HG03378 (cell line): ENCODE results near the gene CEBPZ.
A peak's percentile ranks its signal among the peaks of the same experiment; 100 is the strongest.

Experiments
- ATAC-seq: cut with Tn5 transposase; IDR thresholded peaks from one replicate; pipeline ENCODE4 v1.9.1; 2021; ENCODE audit warnings: mild to moderate bottlenecking, moderate library complexity; ENCODE audit not compliant: unreplicated experiment

CEBPZ gene

GRCh38 chr2:37180640-37181039 is 50.8 kb downstream of the CEBPZ start:
- no peak for ATAC-seq

- ATAC-seq: no peak
Observed at GRCh38 chr2:37180006-37180639, 51.3 kb downstream of the CEBPZ start.

GRCh38 chr2:37173741-37174140 is 57.7 kb downstream of the CEBPZ start:
- no peak for ATAC-seq

- no peak for ATAC-seq
Observed at GRCh38 chr2:37171624-37171950, 59.8 kb downstream of the CEBPZ start.

- no peak for ATAC-seq
Observed at GRCh38 chr2:37168217-37168981, 63.0 kb downstream of the CEBPZ start.

GRCh38 chr2:37167636-37168180 is 63.7 kb downstream of the CEBPZ start:
- ATAC-seq: no peak

- ATAC-seq: no peak
Observed at GRCh38 chr2:37164757-37165156, 66.6 kb downstream of the CEBPZ start.

GRCh38 chr2:37156857-37157714 is 74.3 kb downstream of the CEBPZ start, which contains the start of gene EIF2AK2:
EIF2AK2 (minus strand) TSS chr2:37156980; CDS start chr2:37147806, 9,174 bp downstream.
- peak; percentile 76 for ATAC-seq

GRCh38 chr2:37156071-37156856 is 75.1 kb downstream of the CEBPZ start:
- ATAC-seq: no peak

GRCh38 chr2:37154785-37155184 is 76.6 kb downstream of the CEBPZ start:
- no peak for ATAC-seq

- no peak for ATAC-seq
Observed at GRCh38 chr2:37153224-37153623, 78.2 kb downstream of the CEBPZ start.
